Measurements from ENCODE around the gene SPRR4.

Gene SPRR4

DNA sequence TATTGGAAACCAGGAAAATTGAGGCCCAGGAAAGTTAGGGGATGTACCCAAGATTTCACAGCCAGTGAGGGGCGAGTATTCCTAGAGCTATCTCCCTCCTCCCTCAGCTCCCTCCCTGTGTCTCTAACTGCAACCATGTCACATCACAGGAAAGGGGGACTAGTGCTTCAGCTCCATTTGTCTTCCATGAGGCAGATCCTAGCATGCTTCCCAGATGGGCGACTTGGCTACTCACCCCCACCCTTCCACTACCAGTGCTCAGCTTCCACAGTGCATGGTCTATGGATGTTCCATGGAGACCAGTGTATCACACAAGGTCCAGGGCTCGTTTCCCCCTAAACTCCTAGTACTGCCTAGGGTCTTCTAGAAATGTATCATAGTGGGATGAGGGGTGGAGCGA, 4.6 kb upstream of the SPRR4 start:
- TF ChIP-seq CEBPB (IDR thresholded peaks at IDR 0.05) (no peak), RAD21 (IDR thresholded peaks at IDR 0.05; ENCODE audit: low read depth) (no peak), NFIC (IDR thresholded peaks at IDR 0.05) (no peak), YY1 (IDR thresholded peaks at IDR 0.05; ENCODE audit: low read depth) (no peak), TEAD4 (IDR thresholded peaks at IDR 0.05) (no peak), TAF1 (IDR thresholded peaks at IDR 0.05; ENCODE audit: low read depth) (no peak), TCF12 (IDR thresholded peaks at IDR 0.05; ENCODE audit: low read depth) (no peak), ZBTB7A (IDR thresholded peaks at IDR 0.05; ENCODE audit: low read depth) (no peak), EGR1 (IDR thresholded peaks at IDR 0.05) (no peak), EP300 (IDR thresholded peaks at IDR 0.05; ENCODE audit: borderline replicate concordance) (no peak)
- TF ChIP-seq, protein P1, sequence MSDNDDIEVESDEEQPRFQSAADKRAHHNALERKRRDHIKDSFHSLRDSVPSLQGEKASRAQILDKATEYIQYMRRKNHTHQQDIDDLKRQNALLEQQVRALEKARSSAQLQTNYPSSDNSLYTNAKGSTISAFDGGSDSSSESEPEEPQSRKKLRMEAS (IDR thresholded peaks at IDR 0.05), result no peak
- TF ChIP-seq, protein P2, sequence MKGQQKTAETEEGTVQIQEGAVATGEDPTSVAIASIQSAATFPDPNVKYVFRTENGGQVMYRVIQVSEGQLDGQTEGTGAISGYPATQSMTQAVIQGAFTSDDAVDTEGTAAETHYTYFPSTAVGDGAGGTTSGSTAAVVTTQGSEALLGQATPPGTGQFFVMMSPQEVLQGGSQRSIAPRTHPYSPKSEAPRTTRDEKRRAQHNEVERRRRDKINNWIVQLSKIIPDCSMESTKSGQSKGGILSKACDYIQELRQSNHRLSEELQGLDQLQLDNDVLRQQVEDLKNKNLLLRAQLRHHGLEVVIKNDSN (IDR thresholded peaks at IDR 0.05), result no peak
- TF ChIP-seq, protein P3, sequence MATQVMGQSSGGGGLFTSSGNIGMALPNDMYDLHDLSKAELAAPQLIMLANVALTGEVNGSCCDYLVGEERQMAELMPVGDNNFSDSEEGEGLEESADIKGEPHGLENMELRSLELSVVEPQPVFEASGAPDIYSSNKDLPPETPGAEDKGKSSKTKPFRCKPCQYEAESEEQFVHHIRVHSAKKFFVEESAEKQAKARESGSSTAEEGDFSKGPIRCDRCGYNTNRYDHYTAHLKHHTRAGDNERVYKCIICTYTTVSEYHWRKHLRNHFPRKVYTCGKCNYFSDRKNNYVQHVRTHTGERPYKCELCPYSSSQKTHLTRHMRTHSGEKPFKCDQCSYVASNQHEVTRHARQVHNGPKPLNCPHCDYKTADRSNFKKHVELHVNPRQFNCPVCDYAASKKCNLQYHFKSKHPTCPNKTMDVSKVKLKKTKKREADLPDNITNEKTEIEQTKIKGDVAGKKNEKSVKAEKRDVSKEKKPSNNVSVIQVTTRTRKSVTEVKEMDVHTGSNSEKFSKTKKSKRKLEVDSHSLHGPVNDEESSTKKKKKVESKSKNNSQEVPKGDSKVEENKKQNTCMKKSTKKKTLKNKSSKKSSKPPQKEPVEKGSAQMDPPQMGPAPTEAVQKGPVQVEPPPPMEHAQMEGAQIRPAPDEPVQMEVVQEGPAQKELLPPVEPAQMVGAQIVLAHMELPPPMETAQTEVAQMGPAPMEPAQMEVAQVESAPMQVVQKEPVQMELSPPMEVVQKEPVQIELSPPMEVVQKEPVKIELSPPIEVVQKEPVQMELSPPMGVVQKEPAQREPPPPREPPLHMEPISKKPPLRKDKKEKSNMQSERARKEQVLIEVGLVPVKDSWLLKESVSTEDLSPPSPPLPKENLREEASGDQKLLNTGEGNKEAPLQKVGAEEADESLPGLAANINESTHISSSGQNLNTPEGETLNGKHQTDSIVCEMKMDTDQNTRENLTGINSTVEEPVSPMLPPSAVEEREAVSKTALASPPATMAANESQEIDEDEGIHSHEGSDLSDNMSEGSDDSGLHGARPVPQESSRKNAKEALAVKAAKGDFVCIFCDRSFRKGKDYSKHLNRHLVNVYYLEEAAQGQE (IDR thresholded peaks at IDR 0.05; ENCODE audit: low read depth), result no peak

DNA sequence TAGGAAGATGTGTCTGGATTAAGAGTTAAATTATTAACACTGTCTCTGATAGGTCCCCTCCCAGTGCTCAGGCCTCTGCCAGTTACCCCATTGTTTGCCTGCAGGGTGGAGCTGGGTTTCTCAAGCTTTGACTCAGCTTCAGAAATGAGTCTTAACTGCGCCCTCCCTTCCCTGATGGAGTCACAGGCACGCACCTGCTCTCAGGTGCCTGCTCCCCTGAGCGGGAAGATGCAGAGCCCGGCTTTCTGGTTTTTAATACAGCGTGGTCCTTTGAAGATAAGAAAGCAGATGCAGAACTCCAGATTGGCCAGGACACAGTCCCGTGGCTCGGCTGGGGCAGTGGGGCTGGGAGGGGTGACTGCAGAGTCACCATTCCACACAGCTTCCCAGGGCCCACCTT, 3.2 kb upstream of the SPRR4 start:
- TF ChIP-seq ZBTB7A (IDR thresholded peaks at IDR 0.05; ENCODE audit: low read depth) (no peak), YY1 (IDR thresholded peaks at IDR 0.05; ENCODE audit: low read depth) (no peak), EGR1 (IDR thresholded peaks at IDR 0.05) (no peak)
- TF ChIP-seq, protein P3 (IDR thresholded peaks at IDR 0.05; ENCODE audit: low read depth), result no peak
- TF ChIP-seq, protein P1 (IDR thresholded peaks at IDR 0.05), result no peak

DNA sequence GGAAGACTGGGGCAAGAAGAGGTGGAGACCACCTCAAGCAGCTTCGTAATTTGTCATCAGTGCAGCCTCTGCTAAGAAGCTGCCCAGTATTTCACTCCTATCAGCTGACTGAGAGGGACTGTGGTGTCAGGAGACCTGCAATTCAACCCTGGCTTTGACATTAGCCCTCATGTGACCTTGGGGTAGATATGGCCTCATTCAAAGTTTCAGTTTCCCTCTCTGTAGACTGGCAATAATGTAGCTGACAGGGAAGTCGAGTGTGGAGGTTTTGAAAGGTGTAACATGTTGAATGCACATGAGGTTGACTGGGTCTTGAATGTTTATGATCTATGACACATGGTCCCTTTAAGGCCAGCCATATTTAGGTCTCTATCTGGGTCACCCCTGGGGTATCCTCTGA, 2.2 kb upstream of the SPRR4 start:
- no peak for TF ChIP-seq TAF1 (IDR thresholded peaks at IDR 0.05; ENCODE audit: low read depth)
- TF ChIP-seq, protein P3 (IDR thresholded peaks at IDR 0.05; ENCODE audit: low read depth), result no peak
- TF ChIP-seq, protein P1 (IDR thresholded peaks at IDR 0.05), result no peak
- TF ChIP-seq TEAD4 (IDR thresholded peaks at IDR 0.05), result no peak
- no peak for TF ChIP-seq NFIC (IDR thresholded peaks at IDR 0.05)
- TF ChIP-seq FOXM1 (IDR thresholded peaks at IDR 0.05; ENCODE audit: borderline replicate concordance, low read depth), result no peak
- TF ChIP-seq EGR1 (IDR thresholded peaks at IDR 0.05), result no peak
- TF ChIP-seq RAD21 (IDR thresholded peaks at IDR 0.05; ENCODE audit: low read depth), result no peak
- no peak for TF ChIP-seq CEBPB (IDR thresholded peaks at IDR 0.05)
- TF ChIP-seq ZBTB7A (IDR thresholded peaks at IDR 0.05; ENCODE audit: low read depth), result no peak
- TF ChIP-seq EP300 (IDR thresholded peaks at IDR 0.05; ENCODE audit: borderline replicate concordance), result no peak
- no peak for TF ChIP-seq YY1 (IDR thresholded peaks at IDR 0.05; ENCODE audit: low read depth)
- TF ChIP-seq, protein P2 (IDR thresholded peaks at IDR 0.05), result no peak

DNA sequence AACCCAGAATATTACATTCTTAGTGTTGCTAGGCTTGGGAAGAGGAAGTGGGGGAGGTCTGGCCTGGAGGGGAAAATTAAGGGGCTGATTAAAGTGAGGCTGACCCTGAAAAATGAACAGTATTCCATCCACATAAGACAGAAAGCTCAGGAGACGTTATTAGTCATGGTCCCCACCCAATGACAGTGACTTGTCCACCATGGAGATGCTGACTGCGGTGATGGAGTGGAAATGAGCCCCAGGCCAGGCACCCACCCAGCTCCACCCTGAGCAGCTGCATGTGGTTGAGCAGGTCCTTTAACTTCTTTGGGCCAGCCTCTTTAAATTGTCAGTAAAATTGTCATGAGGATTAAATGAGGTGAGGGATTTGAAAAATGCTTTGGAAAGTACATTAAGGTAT, 1.4 kb upstream of the SPRR4 start:
- TF ChIP-seq EGR1 (IDR thresholded peaks at IDR 0.05), result no peak
- no peak for TF ChIP-seq CREB1 (IDR thresholded peaks at IDR 0.05; ENCODE audit: low read depth)
- no peak for TF ChIP-seq EP300 (IDR thresholded peaks at IDR 0.05; ENCODE audit: borderline replicate concordance)
- TF ChIP-seq RAD21 (IDR thresholded peaks at IDR 0.05; ENCODE audit: low read depth), result no peak
- TF ChIP-seq NFIC (IDR thresholded peaks at IDR 0.05), result no peak
- no peak for TF ChIP-seq FOXM1 (IDR thresholded peaks at IDR 0.05; ENCODE audit: borderline replicate concordance, low read depth)
- TF ChIP-seq TAF1 (IDR thresholded peaks at IDR 0.05; ENCODE audit: low read depth), result no peak
- TF ChIP-seq, protein P2 (IDR thresholded peaks at IDR 0.05), result no peak

All from Ishikawa (cell line).